ENCODE measurements around the gene AMDHD2. TPM values are rescaled to one million over a fixed set of nuclear protein-coding genes. Genes with fewer than 3 reads are reported as not detected.

The AMDHD2 gene
- total and polyA plus RNA-seq, 10 donors = 37.8 to 94.0 (median 70.6) TPM

DNA sequence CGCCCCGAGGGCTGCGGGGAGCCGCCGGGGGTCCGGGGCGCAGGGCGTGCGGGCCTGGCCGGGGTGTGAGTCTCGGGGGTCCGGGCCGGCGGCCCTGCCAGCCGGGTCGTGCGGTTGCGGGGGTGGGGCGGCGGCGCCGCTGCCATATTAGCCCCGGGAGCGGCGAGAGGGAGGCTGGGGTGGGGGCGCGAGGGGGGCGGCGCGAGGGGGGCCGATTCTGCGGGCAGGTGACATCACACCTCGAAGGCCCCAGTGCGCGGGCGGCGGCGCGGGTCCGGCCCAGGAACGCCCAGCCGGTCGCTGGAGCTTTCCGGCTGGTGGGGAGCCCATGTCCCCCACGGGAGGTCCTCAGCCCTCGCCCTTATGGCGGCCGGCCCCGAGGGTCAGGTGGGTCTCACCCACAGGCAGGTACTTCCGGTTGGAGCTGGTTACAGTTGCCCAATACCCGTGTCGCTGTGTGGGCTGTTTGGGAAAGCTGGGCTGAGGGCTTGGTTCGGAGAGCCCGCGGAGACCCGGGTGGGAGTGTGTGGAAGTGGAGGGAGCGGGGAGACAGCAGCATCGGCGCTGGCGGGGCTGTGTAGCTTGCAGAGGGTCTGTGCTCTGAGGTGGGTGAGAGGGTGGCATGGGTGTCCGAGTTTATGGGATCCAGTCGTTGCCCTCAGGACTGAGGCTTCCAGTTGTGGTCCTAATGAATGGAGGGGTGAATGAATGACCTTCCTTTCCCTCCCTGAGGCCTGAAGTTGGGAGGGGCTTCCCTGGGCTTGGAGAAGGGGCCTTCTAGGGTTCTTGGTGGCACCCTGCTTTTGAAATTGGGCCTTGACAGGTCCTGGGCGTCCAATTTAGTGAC is 5.6 kb upstream of the AMDHD2 start:
- TF ChIP-seq POLR2A (IDR thresholded peaks at IDR 0.05) (no peak), POLR2AphosphoS5 (IDR thresholded peaks at IDR 0.05) (peak in 1 of 3 donors; percentile 15)
- Histone ChIP-seq H3K9me3 (no peaks in the 10 kb centered on the region), H3K4me1 (peaks cover 53 to 90% (median 82%) of the 10 kb centered on the region in 6 donors), H3K27ac (peak overlapping the region; percentile 97 to 100 (median 100)), H3K27me3 (replicated peaks in 1 of 7) (no peaks in the 10 kb centered on the region), H3K36me3 (peaks cover 0 to 29% (median 5%) of the 10 kb centered on the region in 6 donors), H3K4me3 (peak overlapping the region; percentile 77 to 97 (median 80))
- intact Hi-C loops (cut with DNase I; ENCODE audit: low total_unique reads) = no loop called here
- DNase-seq = peak; percentile 91
- 0 to 1% (median 0%) methylated on average over 13 to 63 of the region's 63 CpGs for WGBS, 5 donors

DNA sequence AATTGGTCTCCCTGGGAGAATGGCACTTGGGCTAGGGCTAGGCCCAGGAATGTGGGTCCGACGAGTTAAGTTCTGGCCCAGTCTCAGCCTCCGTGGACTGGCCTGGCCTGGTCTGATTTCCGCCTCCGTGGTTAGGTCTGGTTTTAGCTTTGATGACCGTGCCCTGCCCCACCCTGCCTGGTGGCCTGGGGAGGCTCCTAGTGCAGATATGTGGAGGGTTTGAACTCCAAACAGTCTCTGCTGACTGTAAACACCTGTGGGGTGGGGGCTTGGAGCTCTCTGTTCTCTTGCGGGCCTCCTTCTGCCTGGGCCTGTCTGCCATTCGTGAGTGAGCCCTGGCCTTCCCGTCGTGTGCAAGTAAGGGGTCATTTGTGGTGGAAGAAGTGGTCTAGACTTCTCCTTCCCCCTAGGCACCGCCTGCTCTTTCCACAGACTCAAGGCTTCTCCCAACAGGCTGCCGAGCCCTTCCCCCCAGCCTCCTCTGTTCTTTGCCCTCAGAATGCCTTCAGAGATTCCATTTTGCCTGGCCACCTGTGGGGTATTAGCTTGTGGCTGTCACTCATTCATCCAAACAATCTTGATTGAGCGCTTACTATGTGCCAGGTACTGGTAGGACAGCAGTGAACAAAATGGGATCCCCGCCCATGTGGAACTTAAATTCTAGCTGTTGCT is 4.9 kb upstream of the AMDHD2 start:
- TF ChIP-seq, protein P1, sequence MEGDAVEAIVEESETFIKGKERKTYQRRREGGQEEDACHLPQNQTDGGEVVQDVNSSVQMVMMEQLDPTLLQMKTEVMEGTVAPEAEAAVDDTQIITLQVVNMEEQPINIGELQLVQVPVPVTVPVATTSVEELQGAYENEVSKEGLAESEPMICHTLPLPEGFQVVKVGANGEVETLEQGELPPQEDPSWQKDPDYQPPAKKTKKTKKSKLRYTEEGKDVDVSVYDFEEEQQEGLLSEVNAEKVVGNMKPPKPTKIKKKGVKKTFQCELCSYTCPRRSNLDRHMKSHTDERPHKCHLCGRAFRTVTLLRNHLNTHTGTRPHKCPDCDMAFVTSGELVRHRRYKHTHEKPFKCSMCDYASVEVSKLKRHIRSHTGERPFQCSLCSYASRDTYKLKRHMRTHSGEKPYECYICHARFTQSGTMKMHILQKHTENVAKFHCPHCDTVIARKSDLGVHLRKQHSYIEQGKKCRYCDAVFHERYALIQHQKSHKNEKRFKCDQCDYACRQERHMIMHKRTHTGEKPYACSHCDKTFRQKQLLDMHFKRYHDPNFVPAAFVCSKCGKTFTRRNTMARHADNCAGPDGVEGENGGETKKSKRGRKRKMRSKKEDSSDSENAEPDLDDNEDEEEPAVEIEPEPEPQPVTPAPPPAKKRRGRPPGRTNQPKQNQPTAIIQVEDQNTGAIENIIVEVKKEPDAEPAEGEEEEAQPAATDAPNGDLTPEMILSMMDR (IDR thresholded peaks at IDR 0.05 in 8 of 11, conservative IDR thresholded peaks at IDR 0.05 in 3 of 11) = no peak
- TF ChIP-seq POLR2A (IDR thresholded peaks at IDR 0.05) = no peak
- TF ChIP-seq POLR2AphosphoS5 (IDR thresholded peaks at IDR 0.05) = peak in 2 of 3 donors; percentile 35 to 43
- 23 to 37% (median 28%) methylated on average over 11 to 14 of the region's 14 CpGs for WGBS, 5 donors
- Histone ChIP-seq H3K27ac (peak overlapping the region; percentile 97 to 100 (median 100)), H3K4me3 (peak overlapping the region; percentile 77 to 97 (median 80)), H3K36me3 (peaks cover 0 to 33% (median 6%) of the 10 kb centered on the region in 6 donors), H3K27me3 (replicated peaks in 1 of 7) (no peaks in the 10 kb centered on the region), H3K4me1 (peaks cover 53 to 88% (median 80%) of the 10 kb centered on the region in 6 donors), H3K9me3 (no peaks in the 10 kb centered on the region)
- peak; percentile 79 for DNase-seq
- intact Hi-C loops (cut with DNase I; ENCODE audit: low total_unique reads) = no loop called here

DNA sequence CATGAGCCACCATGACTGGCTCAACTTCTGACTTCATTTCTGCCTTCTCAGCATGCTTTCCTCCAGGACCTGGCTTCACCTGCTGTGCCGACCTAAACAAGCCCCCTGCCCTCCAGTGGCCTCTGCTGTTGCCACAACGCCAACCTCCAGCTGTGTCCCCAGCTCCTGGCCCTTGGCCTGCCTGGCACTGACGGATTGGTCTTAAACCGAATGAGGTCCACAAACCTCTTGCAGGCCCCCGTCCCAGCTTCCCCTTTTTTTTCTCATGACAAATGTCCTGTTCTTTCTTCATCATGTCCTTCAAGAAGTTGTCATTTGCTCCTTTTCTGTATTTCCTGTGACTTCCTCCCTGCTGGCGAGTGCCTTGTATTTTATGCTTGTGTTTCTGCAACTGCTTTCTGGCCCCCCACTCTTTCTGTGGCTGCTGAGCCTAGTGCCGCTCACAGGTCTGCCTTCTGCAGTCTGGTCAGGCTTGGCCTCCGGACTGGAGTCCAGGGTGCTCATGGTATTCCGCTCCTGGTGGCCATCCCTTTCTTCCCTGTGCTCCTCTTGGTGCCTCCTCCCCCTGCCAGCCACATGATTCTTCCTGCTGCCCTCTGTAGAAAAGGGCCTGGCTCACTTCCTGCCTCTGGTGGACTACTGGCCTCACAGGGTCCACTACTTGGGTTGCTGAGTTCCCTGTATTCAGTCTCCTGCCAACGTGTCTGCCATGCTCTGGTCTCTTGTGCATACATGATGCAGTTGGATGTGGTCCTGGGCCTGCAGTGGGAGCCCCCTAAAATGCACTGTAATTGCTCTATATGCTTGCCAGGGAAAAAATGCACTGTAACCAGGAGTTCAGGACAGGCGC is 3.6 kb upstream of the AMDHD2 start:
- Histone ChIP-seq H3K4me3 (peak overlapping the region in 7 of 8 donors; percentile 9 to 97 (median 78)), H3K36me3 (peaks cover 0 to 39% (median 6%) of the 10 kb centered on the region in 6 donors), H3K4me1 (peaks cover 59 to 86% (median 82%) of the 10 kb centered on the region in 6 donors), H3K9me3 (no peaks in the 10 kb centered on the region), H3K27me3 (replicated peaks in 1 of 7) (no peaks in the 10 kb centered on the region), H3K27ac (peak overlapping the region; percentile 97 to 100 (median 100))
- TF ChIP-seq, protein P1 (IDR thresholded peaks at IDR 0.05 in 8 of 11, conservative IDR thresholded peaks at IDR 0.05 in 3 of 11) = peak in 2 of 11 experiments; percentile 2 to 22
- TF ChIP-seq POLR2A (IDR thresholded peaks at IDR 0.05) (no peak), POLR2AphosphoS5 (IDR thresholded peaks at IDR 0.05) (peak; percentile 47 to 73 (median 60))
- DNase-seq = peak; percentile 88
- WGBS, 5 donors = 29 to 45% (median 38%) methylated on average over 11 of the region's 11 CpGs
- intact Hi-C loops (cut with DNase I; ENCODE audit: low total_unique reads) = no loop called here
